Thymus (tissue), 11 donors: ENCODE measurements around the gene LAD1. TPM values are rescaled to one million over a fixed set of nuclear protein-coding genes. Genes with fewer than 3 reads are reported as not detected.

ENCODE experiments used
- DNase-seq, 9 donors: peaks; one replicate each; pipeline ENCODE4 v3.0.0-alpha.2; 2013; ENCODE audit warnings: low spot score in 9 of 9, low read depth in 6 of 9, missing footprints in 1 of 9
- H3K27ac ChIP-seq, 2 donors: one replicate each; pipeline ENCODE4 v1.5.1; 2013; ENCODE audit warnings: control low read depth in 1 of 2, low read depth in 1 of 2, low read length in 1 of 2, mild to moderate bottlenecking in 1 of 2, moderate library complexity in 1 of 2
- H3K27me3 ChIP-seq, 2 donors: one replicate each; pipeline ENCODE4 v1.5.1; 2013; ENCODE audit warnings: low read length in 1 of 2; ENCODE audit not compliant: control insufficient read depth in 2 of 2, insufficient read depth in 1 of 2
- H3K36me3 ChIP-seq, 2 donors: one replicate each; pipeline ENCODE4 v1.5.1; 2013; ENCODE audit warnings: low read length in 1 of 2, mild to moderate bottlenecking in 1 of 2, moderate library complexity in 1 of 2; ENCODE audit not compliant: control insufficient read depth in 2 of 2, insufficient read depth in 2 of 2
- H3K4me1 ChIP-seq, 2 donors: one replicate each; pipeline ENCODE4 v1.5.1; 2013; ENCODE audit warnings: low read length in 2 of 2; ENCODE audit not compliant: control insufficient read depth in 2 of 2, insufficient read depth in 2 of 2
- H3K4me3 ChIP-seq, 2 donors: one replicate each; pipeline ENCODE4 v1.5.1; 2013; ENCODE audit warnings: low read length in 2 of 2, control low read depth in 1 of 2, mild to moderate bottlenecking in 1 of 2
- H3K9me3 ChIP-seq, 2 donors: one replicate each; pipeline ENCODE4 v1.5.1; 2013; ENCODE audit warnings: low read length in 1 of 2, mild to moderate bottlenecking in 1 of 2; ENCODE audit not compliant: control insufficient read depth in 2 of 2, insufficient read depth in 1 of 2
- WGBS: extraction: QIAGEN DNeasy Blood & Tissue Kit; methylation state at CpG from one replicate; pipeline ENCODE4 v1.1.7; 2013; 5-methylcytosine and 5-hydroxymethylcytosine counted together
- polyA plus RNA-seq: library from polyadenylated mRNA; stranded (reverse); fragments of 200-250 nt; gene quantifications from one replicate; pipeline ENCODE4 v1.2.3, GENCODE V29; 2013
- total RNA-seq: library from RNA; stranded (reverse); fragments of 120-200 nt; gene quantifications from one replicate; pipeline ENCODE4 v1.2.4, GENCODE V29; 2013
- donor health status: healthy.

LAD1 gene
- total and polyA plus RNA-seq, 2 donors, result 9.1 to 19.5 TPM

DNA sequence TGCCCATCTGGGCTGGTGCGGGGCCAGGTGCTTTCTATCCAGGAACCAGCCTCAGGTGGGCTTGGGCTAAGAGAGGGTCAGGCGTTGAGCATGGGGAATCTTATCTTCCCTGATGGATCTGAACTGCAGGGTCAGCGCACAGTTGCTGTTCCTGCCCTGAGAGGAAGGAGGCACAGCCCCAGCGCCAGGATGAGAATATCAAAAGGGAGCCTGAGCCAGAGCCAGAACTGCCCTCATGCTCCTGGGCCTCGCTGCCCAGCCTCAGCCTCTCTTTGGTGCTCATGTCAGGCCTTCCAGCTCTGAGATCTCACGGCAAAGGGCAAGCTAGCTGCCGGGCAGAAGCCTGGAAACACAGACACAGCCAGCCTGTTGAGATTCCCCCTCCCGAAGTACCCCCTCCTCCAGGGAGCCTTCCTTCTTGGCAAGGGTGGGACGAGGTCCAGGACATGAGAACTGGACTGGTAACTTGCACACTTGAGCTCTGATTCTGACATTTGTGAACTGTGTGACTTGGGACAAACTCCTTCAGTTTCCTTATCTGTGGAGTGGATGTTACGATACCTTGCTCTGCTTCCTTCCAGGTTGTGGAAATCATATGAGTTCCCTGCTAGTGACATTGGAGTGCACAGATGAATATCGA lies 1.2 kb upstream of the LAD1 start:
- Histone ChIP-seq H3K27me3 (peaks cover 26 to 70% of the 10 kb centered on the region in 2 donors), H3K4me1 (no peaks in the 10 kb centered on the region), H3K9me3 (peaks cover 0 to 3% of the 10 kb centered on the region in 2 donors), H3K36me3 (no peaks in the 10 kb centered on the region), H3K27ac (no peak overlapping the region), H3K4me3 (no peak overlapping the region)
- WGBS, result 92% methylated on average over 11 of the region's 11 CpGs
- DNase-seq, result no peak

DNA sequence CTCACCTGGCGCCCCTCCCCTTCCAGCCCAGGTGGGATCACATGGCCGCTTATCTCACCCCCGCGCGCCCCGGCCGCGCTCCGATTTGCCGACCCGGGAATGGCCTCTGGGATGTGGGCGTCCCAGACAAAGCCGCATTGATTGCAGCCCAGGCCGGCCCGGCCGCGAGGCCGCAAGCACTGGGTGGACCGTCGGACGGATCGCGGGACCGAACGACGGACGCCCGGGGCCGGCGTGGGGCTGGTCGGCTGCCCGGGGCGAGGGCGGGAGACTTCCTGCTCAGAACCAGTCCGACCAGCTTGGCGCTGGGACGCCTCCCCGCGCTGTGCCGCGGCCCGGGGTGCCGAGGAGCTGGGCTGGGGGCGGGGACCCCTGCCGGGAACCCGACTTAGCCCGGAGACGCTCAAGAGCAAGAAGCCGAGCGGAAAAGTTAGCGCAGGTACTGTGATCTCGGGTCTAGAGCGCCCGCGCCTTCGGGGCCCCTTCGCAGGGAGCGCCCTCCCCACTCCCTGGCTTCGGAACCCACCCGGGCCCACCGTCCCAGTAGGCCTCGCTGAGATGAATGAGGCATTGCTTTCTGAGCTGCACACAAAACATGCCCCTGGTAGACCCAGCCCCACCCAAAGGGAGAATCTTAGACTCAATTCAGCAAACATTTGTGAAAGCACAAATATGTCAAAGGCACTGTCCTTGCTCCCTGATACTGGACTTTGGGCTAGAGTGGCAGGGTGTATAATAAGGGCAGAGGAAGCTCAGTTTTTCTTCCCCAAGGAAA lies 415 bp upstream of the LAD1 start:
- 8% methylated on average over 62 of the region's 62 CpGs for WGBS
- DNase-seq, result no peak
- Histone ChIP-seq H3K4me1 (no peaks in the 10 kb centered on the region), H3K36me3 (no peaks in the 10 kb centered on the region), H3K27ac (no peak overlapping the region), H3K4me3 (peak overlapping the region in 1 of 2 donors; percentile 18), H3K9me3 (peaks cover 0 to 3% of the 10 kb centered on the region in 2 donors), H3K27me3 (peaks cover 26 to 77% of the 10 kb centered on the region in 2 donors)

DNA sequence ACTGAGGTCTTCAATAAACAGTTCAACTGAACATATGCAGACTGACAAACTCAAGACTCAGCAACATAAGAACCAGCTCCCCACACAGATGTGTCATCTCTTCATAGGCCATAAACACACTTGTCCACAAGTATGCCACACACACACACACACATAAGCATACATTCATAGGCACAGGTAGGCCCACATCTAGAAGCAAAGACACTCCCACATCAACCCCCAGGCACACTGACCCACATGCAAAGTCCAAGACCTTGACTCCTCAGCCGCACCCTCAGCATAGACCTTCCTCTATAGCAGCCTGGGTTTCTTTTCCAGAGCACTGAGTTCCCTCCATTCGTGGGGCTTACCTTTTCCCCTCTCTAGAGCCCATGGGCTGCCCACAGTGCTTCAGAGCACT lies 1.4 kb downstream of the LAD1 start:
- Histone ChIP-seq H3K27me3 (peaks cover 26 to 76% of the 10 kb centered on the region in 2 donors), H3K4me1 (no peaks in the 10 kb centered on the region), H3K9me3 (peaks cover 0 to 3% of the 10 kb centered on the region in 2 donors), H3K36me3 (no peaks in the 10 kb centered on the region), H3K4me3 (no peak overlapping the region), H3K27ac (no peak overlapping the region)
- 92% methylated on average over 2 of the region's 2 CpGs for WGBS
- no peak for DNase-seq

GRCh38 chr1:201396861-201397464 lies 2.2 kb downstream of the LAD1 start:
- Histone ChIP-seq H3K4me1 (no peaks in the 10 kb centered on the region), H3K27ac (no peak overlapping the region), H3K9me3 (peaks cover 0 to 3% of the 10 kb centered on the region in 2 donors), H3K27me3 (peaks cover 26 to 70% of the 10 kb centered on the region in 2 donors), H3K36me3 (no peaks in the 10 kb centered on the region), H3K4me3 (no peak overlapping the region)
- DNase-seq, result no peak
- WGBS, result 88% methylated on average over 10 of the region's 10 CpGs

- 95% methylated on average over 4 of the region's 4 CpGs for WGBS
- DNase-seq, result no peak
- no peak overlapping the region for H3K4me3 ChIP-seq
- no peaks in the 10 kb centered on the region for H3K4me1 ChIP-seq
- no peak overlapping the region for H3K27ac ChIP-seq
- peaks cover 26 to 60% of the 10 kb centered on the region in 2 donors for H3K27me3 ChIP-seq
- no peaks in the 10 kb centered on the region for H3K36me3 ChIP-seq
- peaks cover 0 to 3% of the 10 kb centered on the region in 2 donors for H3K9me3 ChIP-seq
These were observed 3.2 kb downstream of the LAD1 start for GRCh38 chr1:201395936-201396335.

DNA sequence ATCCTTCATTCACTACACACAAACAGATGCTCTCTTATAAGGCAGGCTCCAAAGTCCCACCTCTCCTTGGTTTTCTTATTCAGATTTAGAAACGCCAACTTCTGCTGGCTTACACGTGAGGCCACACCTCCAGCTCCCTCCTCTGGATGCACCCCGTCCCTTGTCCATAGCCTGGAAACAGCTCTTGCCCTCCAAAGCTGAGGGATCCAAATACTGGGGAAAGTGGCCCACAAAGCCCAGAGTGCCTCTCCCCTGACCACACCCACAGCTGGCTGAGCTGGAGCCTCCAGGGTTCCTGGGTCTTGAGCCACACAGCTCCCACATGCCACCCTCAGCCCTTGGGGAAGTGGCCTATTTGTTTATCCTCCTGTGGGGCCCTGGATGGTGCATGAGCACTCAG lies 4.5 kb downstream of the LAD1 start:
- H3K36me3 ChIP-seq, result no peaks in the 10 kb centered on the region
- peaks cover 19 to 47% of the 10 kb centered on the region in 2 donors for H3K27me3 ChIP-seq
- DNase-seq, result no peak
- no peak overlapping the region for H3K27ac ChIP-seq
- WGBS, result 93% methylated on average over 3 of the region's 3 CpGs
- peaks cover 0 to 3% of the 10 kb centered on the region in 2 donors for H3K9me3 ChIP-seq
- H3K4me3 ChIP-seq, result no peak overlapping the region
- H3K4me1 ChIP-seq, result no peaks in the 10 kb centered on the region

- DNase-seq, result no peak
- Histone ChIP-seq H3K4me3 (no peak overlapping the region), H3K27ac (no peak overlapping the region), H3K27me3 (peaks cover 4 to 34% of the 10 kb centered on the region in 2 donors), H3K36me3 (no peaks in the 10 kb centered on the region), H3K9me3 (no peaks in the 10 kb centered on the region), H3K4me1 (no peaks in the 10 kb centered on the region)
- 19% methylated on average over 3 of the region's 3 CpGs for WGBS
These were observed 6.0 kb downstream of the LAD1 start for GRCh38 chr1:201393076-201393475.

GRCh38 chr1:201391651-201392511 lies 7.2 kb downstream of the LAD1 start:
- peaks cover 0 to 22% of the 10 kb centered on the region in 2 donors for H3K27me3 ChIP-seq
- no peaks in the 10 kb centered on the region for H3K36me3 ChIP-seq
- no peak overlapping the region for H3K4me3 ChIP-seq
- H3K27ac ChIP-seq, result no peak overlapping the region
- H3K9me3 ChIP-seq, result no peaks in the 10 kb centered on the region
- no peak for DNase-seq
- 86% methylated on average over 9 of the region's 9 CpGs for WGBS
- no peaks in the 10 kb centered on the region for H3K4me1 ChIP-seq
